Kidney (tissue), 22 donors: ENCODE data around the gene MSMO1. TPM values are rescaled to one million over a fixed set of nuclear protein-coding genes. Genes with fewer than 3 reads are reported as not detected.
"Not testable (repeated sequence)": the region's sequence is repeated elsewhere in the genome, so short reads cannot be mapped to it uniquely, and the experiment has no call there.

Experiments
- DNase-seq, 5 donors: peaks; one replicate each; pipeline ENCODE4 v3.0.0-alpha.2; 2013 to 2020
- FAIRE-seq: peaks from 2 replicates; lab custom pipeline; 2012; peaks lifted over from hg19 to GRCh38; lab: Jason Lieb, UNC
- H3K27ac ChIP-seq, 2 donors: one replicate each; pipeline ENCODE4 v1.7.0; 2013; ENCODE audit warnings: low read depth in 2 of 2, low read length in 2 of 2, inconsistent platforms in 1 of 2
- H3K27me3 ChIP-seq: one replicate; pipeline ENCODE4 v1.7.1; 2013; ENCODE audit warnings: low read length, inconsistent platforms; ENCODE audit not compliant: control insufficient read depth, insufficient read depth
- H3K36me3 ChIP-seq, 3 donors: one replicate each; pipeline versions ENCODE4 v1.7.0 to v1.7.1; 2013; ENCODE audit warnings: low read length in 3 of 3, control low read depth in 1 of 3, inconsistent platforms in 1 of 3; ENCODE audit not compliant: insufficient read depth in 3 of 3, control insufficient read depth in 2 of 3
- H3K4me1 ChIP-seq, 3 donors: one replicate each; pipeline versions ENCODE4 v1.7.0 to v1.7.1; 2013; ENCODE audit warnings: low read length in 3 of 3, inconsistent platforms in 1 of 3, low read depth in 1 of 3; ENCODE audit not compliant: control insufficient read depth in 2 of 3, insufficient read depth in 2 of 3
- H3K4me3 ChIP-seq, 3 donors: one replicate each; pipeline versions ENCODE4 v1.7.0 to v1.8.1; 2013; ENCODE audit warnings: low read length in 3 of 3, control low read depth in 1 of 3, inconsistent platforms in 1 of 3
- H3K9ac ChIP-seq, 3 donors: one replicate each; pipeline versions ENCODE4 v1.7.0 to v1.7.1; 2013; ENCODE audit warnings: low read length in 3 of 3, control low read depth in 1 of 3, inconsistent platforms in 1 of 3
- H3K9me3 ChIP-seq, 3 donors: one replicate each; pipeline versions ENCODE4 v1.7.0 to v1.7.1; 2013; ENCODE audit warnings: low read length in 3 of 3, control low read depth in 1 of 3, inconsistent platforms in 1 of 3; ENCODE audit not compliant: control insufficient read depth in 2 of 3, insufficient read depth in 1 of 3
- intact Hi-C: fragments of 100-400 bp; cut with DNase I; formaldehyde crosslinking; loops from one replicate; pipeline ENCODE4 v1.11.1; 2022
- long read RNA-seq, 10 donors: library from polyadenylated mRNA in 1 of 10; unstranded in 1 of 10; transcript quantifications; one replicate each; pipeline ENCODE4 v2.0.0 and lab custom pipeline, GENCODE V29; 2021 to 2026
- polyA plus RNA-seq: library from polyadenylated mRNA; stranded (reverse); fragments of 350-450 nt; fragmentation: Illumina TruSeq; extraction: RNeasy Lipid Tissue Mini Kit (QIAGEN cat#74804); gene quantifications from one replicate; pipeline ENCODE4 v1.2.3, GENCODE V29; 2014; ENCODE audit warnings: low read depth, low replicate concordance; ENCODE audit not compliant: insufficient read depth
- total RNA-seq: library from RNA; stranded (reverse); fragmentation: NEBNext Ultra II Directional; extraction: Animal tissue kit (Norgen Biotek cat#: 25700); gene quantifications from one replicate; pipeline ENCODE4 v1.2.1, GENCODE V29; 2021
- TF ChIP-seq, protein P1 (sequence below): IDR thresholded peaks from 3 replicates; pipeline ENCODE4 v1.5.1; 2012; ENCODE audit warnings: mild to moderate bottlenecking, moderate library complexity, borderline replicate concordance; ENCODE audit not compliant: insufficient read depth; ENCODE audit errors: extremely low read depth
- donor health status: control.
- donor health status: control.
- donor health status: control.
- donor health status: control.
- donor health status: control.
- donor health status: DM: yes; HTN: yes; CAD: no.
- donor health status: Normal renal cell carcinoma (clear cell type).

The MSMO1 gene
- total RNA-seq: 32.4 TPM
- polyA plus RNA-seq: 91.4 TPM
- long read RNA-seq, donor 1, transcript MSMO1-201 (6 exons, 2,269 nt): major isoform, 16 of 16 reads
- long read RNA-seq, donor 1, partial matches to known transcripts: 0 of 16 reads
- long read RNA-seq, donor 1, other reads (novel, unspliced or antisense): 0 of 16 reads
- long read RNA-seq, donor 2, transcript MSMO1-202 (5 exons, 1,789 nt): minor isoform, 5 of 27 reads
- long read RNA-seq, donor 2, transcript MSMO1-201 (6 exons, 2,269 nt): major isoform, 21 of 27 reads
- long read RNA-seq, donor 2, partial matches to known transcripts: 0 of 27 reads
- long read RNA-seq, donor 2, other reads (novel, unspliced or antisense): 0 of 27 reads
- long read RNA-seq, donor 3, transcript MSMO1-201 (6 exons, 2,269 nt): major isoform, 40 of 42 reads
- long read RNA-seq, donor 3, partial matches to known transcripts: 0 of 42 reads
- long read RNA-seq, donor 3, other reads (novel, unspliced or antisense): 0 of 42 reads
- long read RNA-seq, donor 4, transcript MSMO1-201 (6 exons, 2,269 nt): major isoform, 28 of 30 reads
- long read RNA-seq, donor 4, partial matches to known transcripts: 0 of 30 reads
- long read RNA-seq, donor 4, other reads (novel, unspliced or antisense): 0 of 30 reads
- long read RNA-seq, donor 5, partial matches to known transcripts: 0 of 2 reads
- long read RNA-seq, donor 5, other reads (novel, unspliced or antisense): 0 of 2 reads
- long read RNA-seq, donor 6, transcript MSMO1-201 (6 exons, 2,269 nt): major isoform, 26 of 26 reads
- long read RNA-seq, donor 6, partial matches to known transcripts: 0 of 26 reads
- long read RNA-seq, donor 6, other reads (novel, unspliced or antisense): 0 of 26 reads
- long read RNA-seq, donor 7, transcript MSMO1-201 (6 exons, 2,269 nt): major isoform, 55 of 67 reads
- long read RNA-seq, donor 7, transcript MSMO1-202 (5 exons, 1,789 nt): minor isoform, 6 of 67 reads
- long read RNA-seq, donor 7, partial matches to known transcripts: 0 of 67 reads
- long read RNA-seq, donor 7, other reads (novel, unspliced or antisense): 6 of 67 reads
- long read RNA-seq, donor 8, transcript MSMO1-201 (6 exons, 2,269 nt): major isoform, 17 of 62 reads
- long read RNA-seq, donor 8, partial matches to known transcripts: 44 of 62 reads
- long read RNA-seq, donor 8, other reads (novel, unspliced or antisense): 0 of 62 reads
- long read RNA-seq, donor 9, transcript MSMO1-201 (6 exons, 2,269 nt): major isoform, 15 of 16 reads
- long read RNA-seq, donor 9, partial matches to known transcripts: 0 of 16 reads
- long read RNA-seq, donor 9, other reads (novel, unspliced or antisense): 0 of 16 reads
- long read RNA-seq, donor 10, transcript MSMO1-201 (6 exons, 2,269 nt): major isoform, 22 of 27 reads
- long read RNA-seq, donor 10, partial matches to known transcripts: 0 of 27 reads
- long read RNA-seq, donor 10, other reads (novel, unspliced or antisense): 0 of 27 reads

DNA sequence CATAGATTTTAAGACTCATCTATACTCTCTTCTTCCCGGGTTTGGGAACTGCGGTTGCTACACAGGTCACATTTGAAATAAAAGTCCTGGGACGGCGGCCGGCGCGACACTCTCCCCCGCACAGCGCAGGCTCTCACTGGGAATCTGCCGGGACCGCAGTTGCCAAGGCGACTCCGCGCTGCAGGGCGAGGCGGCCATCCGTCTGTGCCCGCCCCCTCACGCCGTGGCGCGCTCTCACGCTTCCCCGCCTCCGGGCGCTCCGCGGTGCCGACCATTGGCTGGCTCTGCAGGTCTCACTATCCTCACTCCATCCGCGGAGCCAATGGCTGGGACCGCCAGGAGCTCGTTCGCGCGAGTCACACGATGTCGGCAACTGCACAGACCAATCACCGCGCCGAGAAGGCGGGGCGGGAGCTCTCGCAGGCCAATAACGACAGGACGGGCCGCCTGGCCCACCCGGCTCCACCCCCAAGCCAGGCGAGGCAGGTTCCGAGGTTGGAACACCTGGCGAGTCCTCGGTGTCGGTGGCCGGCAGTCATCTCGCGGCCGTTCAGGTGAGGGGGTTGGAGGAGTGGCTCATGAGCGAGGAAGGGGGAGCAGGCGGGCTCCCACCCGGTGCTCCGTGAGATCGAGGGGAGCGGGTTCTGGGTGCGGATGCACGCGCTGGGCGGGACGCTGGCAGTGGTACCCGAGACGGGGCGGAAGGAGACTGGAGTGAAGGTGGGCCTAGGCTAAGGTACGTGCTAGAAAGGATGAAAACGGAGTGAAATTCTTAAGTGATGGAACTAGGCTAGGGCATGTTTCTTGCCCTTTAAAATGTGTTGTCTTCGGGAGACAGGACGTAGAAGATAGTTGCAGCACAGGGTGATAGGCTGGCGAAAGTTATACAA, at the start of gene MSMO1:
MSMO1 (plus strand) TSS at position 459 of the 890 bp plus-strand sequence. CDS start 5,702 bp downstream, outside the sequence.
- no peaks in the 10 kb centered on the region for H3K36me3 ChIP-seq
- H3K4me3 ChIP-seq: peak within 1 kb of the TSS; percentile 97 to 100 (median 98)
- peak within 1 kb of the TSS; percentile 83 to 100 (median 84) for H3K9ac ChIP-seq
- DNase-seq (peak; percentile 99 to 100 (median 100)), FAIRE-seq (peak; percentile 96)
- no peaks in the 10 kb centered on the region for H3K9me3 ChIP-seq
- TF ChIP-seq, protein P1, sequence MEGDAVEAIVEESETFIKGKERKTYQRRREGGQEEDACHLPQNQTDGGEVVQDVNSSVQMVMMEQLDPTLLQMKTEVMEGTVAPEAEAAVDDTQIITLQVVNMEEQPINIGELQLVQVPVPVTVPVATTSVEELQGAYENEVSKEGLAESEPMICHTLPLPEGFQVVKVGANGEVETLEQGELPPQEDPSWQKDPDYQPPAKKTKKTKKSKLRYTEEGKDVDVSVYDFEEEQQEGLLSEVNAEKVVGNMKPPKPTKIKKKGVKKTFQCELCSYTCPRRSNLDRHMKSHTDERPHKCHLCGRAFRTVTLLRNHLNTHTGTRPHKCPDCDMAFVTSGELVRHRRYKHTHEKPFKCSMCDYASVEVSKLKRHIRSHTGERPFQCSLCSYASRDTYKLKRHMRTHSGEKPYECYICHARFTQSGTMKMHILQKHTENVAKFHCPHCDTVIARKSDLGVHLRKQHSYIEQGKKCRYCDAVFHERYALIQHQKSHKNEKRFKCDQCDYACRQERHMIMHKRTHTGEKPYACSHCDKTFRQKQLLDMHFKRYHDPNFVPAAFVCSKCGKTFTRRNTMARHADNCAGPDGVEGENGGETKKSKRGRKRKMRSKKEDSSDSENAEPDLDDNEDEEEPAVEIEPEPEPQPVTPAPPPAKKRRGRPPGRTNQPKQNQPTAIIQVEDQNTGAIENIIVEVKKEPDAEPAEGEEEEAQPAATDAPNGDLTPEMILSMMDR: no peak
- peaks cover 0 to 10% (median 10%) of the 10 kb centered on the region in 3 donors for H3K4me1 ChIP-seq
- no peaks in the 10 kb centered on the region for H3K27me3 ChIP-seq
- H3K27ac ChIP-seq: peak within 1 kb of the TSS; percentile 78 to 93
- intact Hi-C loops: no loop called here

DNA sequence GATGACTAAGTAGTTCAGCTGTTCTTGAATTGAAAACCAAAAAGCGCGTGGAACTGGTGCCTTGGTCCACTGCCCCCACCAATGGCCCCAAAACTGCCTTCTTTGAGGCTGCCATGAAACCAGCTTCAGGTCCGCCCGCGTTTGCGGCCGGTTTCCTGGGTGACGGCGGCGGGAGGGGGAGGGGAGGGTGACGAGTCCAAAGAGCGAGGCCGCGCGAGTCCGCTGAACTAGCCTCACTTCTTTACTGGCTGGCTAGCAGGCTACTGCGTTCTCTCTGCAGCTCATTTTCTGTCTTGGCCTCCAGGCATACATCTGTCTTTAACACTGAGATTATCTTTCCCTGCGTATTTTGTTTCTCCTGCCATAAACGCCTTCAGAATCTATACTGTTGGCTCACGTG, 47.9 kb upstream of the MSMO1 start:
- H3K4me1 ChIP-seq, FAIRE-seq, H3K27ac ChIP-seq, DNase-seq, H3K4me3 ChIP-seq, H3K36me3 ChIP-seq, H3K9ac ChIP-seq, H3K27me3 ChIP-seq, H3K9me3 ChIP-seq, intact Hi-C loops: not testable (repeated sequence)

DNA sequence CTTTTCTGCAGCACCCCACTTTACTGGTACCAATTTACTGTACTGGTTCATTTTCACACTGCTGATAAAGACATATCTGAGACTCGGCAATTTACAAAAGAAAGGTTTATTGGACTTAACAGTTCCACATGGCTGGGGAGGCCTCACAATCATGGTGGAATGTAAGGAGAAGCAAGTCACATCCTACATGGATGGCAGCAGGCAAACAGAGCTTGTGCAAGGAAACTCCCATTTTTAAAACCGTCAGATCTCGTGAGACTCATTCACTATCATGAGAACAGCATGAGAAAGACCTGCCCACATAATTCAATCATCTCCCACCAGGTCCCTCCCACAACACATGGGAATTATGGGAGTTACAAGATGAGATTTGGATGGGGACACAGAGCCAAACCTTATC, 42.8 kb upstream of the MSMO1 start:
- H3K27me3 ChIP-seq, H3K36me3 ChIP-seq, DNase-seq, H3K27ac ChIP-seq, H3K9me3 ChIP-seq, H3K4me1 ChIP-seq, H3K4me3 ChIP-seq, intact Hi-C loops, H3K9ac ChIP-seq, FAIRE-seq: not testable (repeated sequence)

DNA sequence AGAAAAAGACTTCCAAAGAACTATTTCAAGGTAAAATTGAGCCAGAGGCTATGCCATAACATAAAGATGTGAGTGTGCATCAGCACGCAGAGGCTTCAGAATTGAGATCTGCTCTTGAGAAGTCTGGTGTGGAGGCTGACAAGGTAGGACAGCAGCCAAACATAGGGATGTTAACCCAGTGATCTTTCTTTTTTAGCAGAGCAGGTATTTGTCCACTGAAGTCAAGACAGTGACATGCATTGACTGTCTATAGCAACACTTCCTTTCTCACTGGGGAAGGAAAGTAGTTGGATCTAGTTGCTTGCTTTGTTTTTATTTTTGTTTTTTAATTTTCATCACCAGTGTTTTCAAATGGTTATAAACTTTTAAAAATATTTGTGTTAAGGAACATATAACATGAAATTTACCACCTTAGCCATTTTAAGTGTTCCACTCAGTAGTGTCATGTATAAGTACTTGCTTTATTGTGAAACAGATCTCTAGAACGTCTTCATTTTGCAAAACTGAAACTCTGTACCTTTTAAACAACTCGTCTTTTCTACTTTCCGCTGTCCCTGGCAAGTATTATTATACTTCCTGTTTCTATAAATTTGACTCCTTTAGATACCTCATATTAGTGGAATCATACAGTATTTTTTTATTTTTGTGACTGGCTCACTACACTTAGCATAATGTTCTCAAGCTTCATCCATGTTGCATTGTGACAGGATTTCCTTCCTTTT, 40.7 kb upstream of the MSMO1 start:
- peak; percentile 27 for FAIRE-seq
- H3K4me1 ChIP-seq, H3K27ac ChIP-seq, H3K4me3 ChIP-seq, H3K36me3 ChIP-seq, intact Hi-C loops, H3K9ac ChIP-seq, H3K27me3 ChIP-seq, DNase-seq, H3K9me3 ChIP-seq: not testable (repeated sequence)
